PC-3 (cell line): ENCODE data around the gene TBC1D13. TPM values are rescaled to one million over a fixed set of nuclear protein-coding genes. Genes with fewer than 3 reads are reported as not detected.

Source experiments
- ATAC-seq: fragments of 200-7000 bp; cut with Tn5 transposase; 2 replicates; pipeline ENCODE4 v1.9.1; 2020; ENCODE audit warnings: mild to moderate bottlenecking, moderate library complexity
- BruUV-seq: library from RNA; stranded (reverse); fragments of 400-500 nt; replicated peaks from 2 replicates; lab custom pipeline; 2021; lab: Mats Ljungman, UMichigan
- CTCF ChIA-PET: fragments of 300-600 bp; sonication (Branson Sonifier 250); formaldehyde crosslinking; loops from one replicate; lab custom pipeline; 2022; ENCODE audit warnings: antibody characterized with exemption; lab: Charles Lee
- POLR2A ChIA-PET: fragments of 300-600 bp; sonication (Branson Sonifier 250); formaldehyde crosslinking; loops from one replicate; lab custom pipeline; 2022; ENCODE audit warnings: antibody characterized with exemption; ENCODE audit not compliant: unreplicated experiment; lab: Charles Lee
- DNase-seq: peaks from one replicate; pipeline ENCODE4 v3.0.0-alpha.2; 2015
- H2AFZ ChIP-seq: fragments of 300-600 bp; sonication (generic); 2 replicates; pipeline ENCODE4 v1.6.0; 2016; ENCODE audit warnings: antibody characterized with exemption, low read length
- H3F3A ChIP-seq: fragments of 300-600 bp; sonication (generic); one replicate; pipeline ENCODE4 v1.6.0; 2017; ENCODE audit warnings: antibody characterized with exemption, low read length, control low read depth, mild to moderate bottlenecking; ENCODE audit not compliant: unreplicated experiment
- H3K27ac ChIP-seq: fragments of 300-600 bp; sonication (generic); 2 replicates; pipeline ENCODE4 v1.5.1; 2016; ENCODE audit warnings: mild to moderate bottlenecking, low read length
- H3K27me3 ChIP-seq: fragments of 300-600 bp; sonication (generic); 2 replicates; pipeline ENCODE4 v1.6.1; 2016; ENCODE audit warnings: low read length, mixed read lengths
- H3K36me3 ChIP-seq: fragments of 300-600 bp; sonication (generic); 2 replicates; pipeline ENCODE4 v1.6.1; 2016; ENCODE audit warnings: low read depth, mixed run types, low read length, mixed read lengths
- H3K4me1 ChIP-seq: fragments of 300-600 bp; sonication (generic); 2 replicates; pipeline ENCODE4 v1.5.1; 2016; ENCODE audit warnings: low read length; ENCODE audit not compliant: insufficient read depth
- H3K4me2 ChIP-seq: fragments of 300-600 bp; sonication (generic); 2 replicates; pipeline ENCODE4 v1.6.0; 2016; ENCODE audit warnings: low read length
- H3K4me3 ChIP-seq: fragments of 300-600 bp; sonication (generic); 2 replicates; pipeline ENCODE4 v1.5.1; 2016; ENCODE audit warnings: mild to moderate bottlenecking, low read length, mixed read lengths
- H3K79me2 ChIP-seq: fragments of 300-600 bp; sonication (generic); 2 replicates; pipeline ENCODE4 v1.6.1; 2017; ENCODE audit warnings: low read length, mixed read lengths
- H3K9ac ChIP-seq: fragments of 300-600 bp; sonication (generic); 2 replicates; pipeline ENCODE4 v1.6.0; 2016; ENCODE audit warnings: mild to moderate bottlenecking, low read length
- H3K9me2 ChIP-seq: fragments of 300-600 bp; sonication (generic); replicated peaks from 2 replicates; pipeline ENCODE4 v1.6.1; 2016; ENCODE audit warnings: mixed run types, low read length, mixed read lengths
- H3K9me3 ChIP-seq: fragments of 300-600 bp; sonication (generic); 2 replicates; pipeline ENCODE4 v1.6.1; 2016; ENCODE audit warnings: low read length, mixed read lengths
- H4K20me1 ChIP-seq: fragments of 300-600 bp; sonication (generic); 2 replicates; pipeline ENCODE4 v1.6.1; 2016; ENCODE audit warnings: low read length, mixed read lengths
- CTCF ChIP-seq: fragments of 300-600 bp; sonication (generic); conservative IDR thresholded peaks from 2 replicates; pipeline ENCODE4 v1.5.1; 2017; ENCODE audit warnings: antibody characterized with exemption, low read depth, mild to moderate bottlenecking, low read length
- EZH2 ChIP-seq: fragments of 300-600 bp; sonication (generic); IDR thresholded peaks from one replicate; pipeline ENCODE4 v1.6.1; 2017; ENCODE audit warnings: antibody characterized with exemption, mild to moderate bottlenecking, low read length; ENCODE audit not compliant: unreplicated experiment
- EZH2phosphoT487 ChIP-seq: fragments of 300-600 bp; sonication (generic); IDR thresholded peaks from 2 replicates; pipeline ENCODE4 v1.6.1; 2018; ENCODE audit warnings: mild to moderate bottlenecking, antibody characterized with exemption, low read length, borderline replicate concordance
- intact Hi-C: fragments of 100-400 bp; cut with micrococcal nuclease; formaldehyde crosslinking; loops from 2 replicates; pipeline ENCODE4 v1.9.0; 2023
- total RNA-seq: library from RNA; depleted of rRNA; stranded (reverse); fragments of >200 nt; gene quantifications from 2 replicates; pipeline ENCODE4 v1.2.3, GENCODE V29; 2014

TBC1D13 gene
- total RNA-seq, 1 experiment from 2014 or later = 15.0 TPM

- Histone ChIP-seq H3K9me3 (no peaks in the 10 kb centered on the region), H2AFZ (no peak overlapping the region), H3K4me2 (no peak overlapping the region), H3K27me3 (no peaks in the 10 kb centered on the region), H3F3A (no peaks in the 10 kb centered on the region), H3K9ac (no peak overlapping the region), H3K9me2 (no peaks in the 10 kb centered on the region), H3K36me3 (no peaks in the 10 kb centered on the region), H3K79me2 (no peaks in the 10 kb centered on the region), H3K4me3 (no peak overlapping the region), H3K4me1 (no peaks in the 10 kb centered on the region), H3K27ac (no peak overlapping the region), H4K20me1 (no peaks in the 10 kb centered on the region)
- intact Hi-C loops = no loop called here
- TF ChIP-seq EZH2phosphoT487 (no peak), EZH2 (no peak), CTCF (no peak)
- DNase-seq = no peak
- ChIA-PET CTCF (no interaction called here), POLR2A (no interaction called here)
- BruUV-seq = no TSS peak
- ATAC-seq = no peak
Observed at GRCh38 chr9:128743421-128743820, 43.6 kb upstream of the TBC1D13 start.

GRCh38 chr9:128747241-128747640 is 39.8 kb upstream of the TBC1D13 start:
- Histone ChIP-seq H3K9ac (no peak overlapping the region), H3K27ac (no peak overlapping the region), H3K4me1 (no peaks in the 10 kb centered on the region), H4K20me1 (no peaks in the 10 kb centered on the region), H3K4me2 (no peak overlapping the region), H3K9me2 (no peaks in the 10 kb centered on the region), H2AFZ (no peak overlapping the region), H3K27me3 (no peaks in the 10 kb centered on the region), H3K36me3 (no peaks in the 10 kb centered on the region), H3F3A (no peaks in the 10 kb centered on the region), H3K79me2 (no peaks in the 10 kb centered on the region), H3K9me3 (no peaks in the 10 kb centered on the region), H3K4me3 (no peak overlapping the region)
- ATAC-seq (no peak), DNase-seq (no peak)
- ChIA-PET CTCF (no interaction called here), POLR2A (no interaction called here)
- BruUV-seq = no TSS peak
- TF ChIP-seq EZH2phosphoT487 (no peak), EZH2 (no peak), CTCF (no peak)
- intact Hi-C loops = no loop called here

GRCh38 chr9:128750926-128751595 is 36.0 kb upstream of the TBC1D13 start:
- TF ChIP-seq EZH2 (no peak), CTCF (no peak), EZH2phosphoT487 (no peak)
- no peak overlapping the region for H2AFZ ChIP-seq
- H3K4me3 ChIP-seq = no peak overlapping the region
- H3F3A ChIP-seq = no peaks in the 10 kb centered on the region
- no peaks in the 10 kb centered on the region for H4K20me1 ChIP-seq
- H3K36me3 ChIP-seq = no peaks in the 10 kb centered on the region
- no peak overlapping the region for H3K4me2 ChIP-seq
- no peaks in the 10 kb centered on the region for H3K79me2 ChIP-seq
- H3K9me2 ChIP-seq = no peaks in the 10 kb centered on the region
- H3K27me3 ChIP-seq = no peaks in the 10 kb centered on the region
- H3K9ac ChIP-seq = no peak overlapping the region
- no peaks in the 10 kb centered on the region for H3K4me1 ChIP-seq
- intact Hi-C loops = no loop called here
- ChIA-PET CTCF (no interaction called here), POLR2A (no interaction called here)
- H3K9me3 ChIP-seq = no peaks in the 10 kb centered on the region
- no peak for ATAC-seq
- no peak overlapping the region for H3K27ac ChIP-seq
- no peak for DNase-seq
- no TSS peak for BruUV-seq
